ENCODE data around the gene FOXP1. TPM values are rescaled to one million over a fixed set of nuclear protein-coding genes. Genes with fewer than 3 reads are reported as not detected.

Gene FOXP1
- polyA plus RNA-seq, 1 donor from 2014 or later: 5.6 TPM

GRCh38 chr3:71067977-71068654 is 515.4 kb downstream of the FOXP1 start:
- no peaks in the 10 kb centered on the region for H4K20me1 ChIP-seq (ENCODE audit: insufficient read depth)
- H3K79me2 ChIP-seq (replicated peaks; ENCODE audit: insufficient read depth, low read length): no peaks in the 10 kb centered on the region
- peaks cover 7% of the 10 kb centered on the region for H3K27me3 ChIP-seq (ENCODE audit: insufficient read depth, low read depth, low read length)
- no peak overlapping the region for H3K4me3 ChIP-seq (ENCODE audit: low read length)
- H3K9me3 ChIP-seq (ENCODE audit: low read length): no peaks in the 10 kb centered on the region
- H3K27ac ChIP-seq (ENCODE audit: low read length): no peak overlapping the region
- no peak overlapping the region for H3K9ac ChIP-seq (ENCODE audit: low read length)
- no peaks in the 10 kb centered on the region for H3K9me2 ChIP-seq (ENCODE audit: insufficient read depth, low read length)
- H3K4me2 ChIP-seq (ENCODE audit: low read length): no peak overlapping the region
- no peaks in the 10 kb centered on the region for H3K36me3 ChIP-seq (ENCODE audit: insufficient read depth, low read length)
- H2AFZ ChIP-seq (ENCODE audit: low read depth, low read length): no peak overlapping the region
- TF ChIP-seq MXI1 (conservative IDR thresholded peaks at IDR 0.05; ENCODE audit: poor library complexity, severe bottlenecking): no peak
- no peak for TF ChIP-seq POLR2AphosphoS5 (IDR thresholded peaks at IDR 0.05)
- TF ChIP-seq REST (IDR thresholded peaks at IDR 0.05; ENCODE audit: borderline replicate concordance): no peak
- TF ChIP-seq TAF1 (IDR thresholded peaks at IDR 0.05; ENCODE audit: low read depth): no peak
- no peak for TF ChIP-seq EZH2 (IDR thresholded peaks at IDR 0.05; ENCODE audit: borderline replicate concordance, insufficient read depth, low read length, poor library complexity, severe bottlenecking)
- no peak for TF ChIP-seq EP300 (conservative IDR thresholded peaks at IDR 0.05; ENCODE audit: poor library complexity, severe bottlenecking)
- TF ChIP-seq CTCF (IDR thresholded peaks at IDR 0.05; ENCODE audit: poor library complexity, severe bottlenecking): no peak
- no peak for TF ChIP-seq RAD21 (conservative IDR thresholded peaks at IDR 0.05)
- TF ChIP-seq SMC3 (conservative IDR thresholded peaks at IDR 0.05; ENCODE audit: poor library complexity): no peak
- no peaks in the 10 kb centered on the region for H3F3A ChIP-seq (ENCODE audit: insufficient read depth, low read length, poor library complexity, severe bottlenecking)

- Histone ChIP-seq H3K9me2 (ENCODE audit: insufficient read depth, low read length) (no peaks in the 10 kb centered on the region), H3F3A (ENCODE audit: insufficient read depth, low read length, poor library complexity, severe bottlenecking) (no peaks in the 10 kb centered on the region), H3K9ac (ENCODE audit: low read length) (no peak overlapping the region), H3K36me3 (ENCODE audit: insufficient read depth, low read length) (no peaks in the 10 kb centered on the region), H3K9me3 (ENCODE audit: low read length) (no peaks in the 10 kb centered on the region), H3K27ac (ENCODE audit: low read length) (no peak overlapping the region), H3K79me2 (replicated peaks; ENCODE audit: insufficient read depth, low read length) (peaks cover 7% of the 10 kb centered on the region), H3K4me2 (ENCODE audit: low read length) (no peak overlapping the region), H3K27me3 (ENCODE audit: insufficient read depth, low read depth, low read length) (peaks cover 7% of the 10 kb centered on the region), H3K4me3 (ENCODE audit: low read length) (no peak overlapping the region), H4K20me1 (ENCODE audit: insufficient read depth) (no peaks in the 10 kb centered on the region), H2AFZ (ENCODE audit: low read depth, low read length) (no peak overlapping the region)
- no peak for TF ChIP-seq CTCF (IDR thresholded peaks at IDR 0.05; ENCODE audit: poor library complexity, severe bottlenecking)
- TF ChIP-seq RAD21 (conservative IDR thresholded peaks at IDR 0.05): no peak
- no peak for TF ChIP-seq SMC3 (conservative IDR thresholded peaks at IDR 0.05; ENCODE audit: poor library complexity)
- no peak for TF ChIP-seq POLR2AphosphoS5 (IDR thresholded peaks at IDR 0.05)
- no peak for TF ChIP-seq MXI1 (conservative IDR thresholded peaks at IDR 0.05; ENCODE audit: poor library complexity, severe bottlenecking)
- no peak for TF ChIP-seq REST (IDR thresholded peaks at IDR 0.05; ENCODE audit: borderline replicate concordance)
- TF ChIP-seq EP300 (conservative IDR thresholded peaks at IDR 0.05; ENCODE audit: poor library complexity, severe bottlenecking): no peak
- no peak for TF ChIP-seq EZH2 (IDR thresholded peaks at IDR 0.05; ENCODE audit: borderline replicate concordance, insufficient read depth, low read length, poor library complexity, severe bottlenecking)
- no peak for TF ChIP-seq TAF1 (IDR thresholded peaks at IDR 0.05; ENCODE audit: low read depth)
These were observed 516.7 kb downstream of the FOXP1 start for GRCh38 chr3:71066849-71067261.
